Measurements from ENCODE around the gene CELA2B. TPM values are rescaled to one million over a fixed set of nuclear protein-coding genes. Genes with fewer than 3 reads are reported as not detected.
A peak's percentile ranks its signal among the peaks of the same experiment; 100 is the strongest.
"Not testable (repeated sequence)": the region's sequence is repeated elsewhere in the genome, so short reads cannot be mapped to it uniquely, and the experiment has no call there.

CELA2B gene
- total and polyA plus RNA-seq, 2 donors (not counting 1 experiment from before 2014, with no cell fraction given) = not detected

GRCh38 chr1:15489052-15489736 is 13.3 kb downstream of the CELA2B start:
- Histone ChIP-seq H3K79me2 (ENCODE audit: control insufficient read depth, insufficient read depth, low read length) (no peaks in the 10 kb centered on the region), H4K20me1 (ENCODE audit: control insufficient read depth, extremely low read depth, insufficient read depth, low read length) (no peaks in the 10 kb centered on the region), H3K9ac (ENCODE audit: insufficient read depth, low read length) (no peak overlapping the region), H3K4me3 (replicated peaks in 1 of 4; ENCODE audit: control extremely low read depth in 1 of 4, insufficient read depth in 1 of 4, low read depth in 3 of 4, low read length in 4 of 4) (no peak overlapping the region), H3K27me3 (ENCODE audit: control insufficient read depth, insufficient read depth, low read length) (no peaks in the 10 kb centered on the region), H3K9me3 (ENCODE audit: control insufficient read depth, insufficient read depth, low read depth, low read length) (no peaks in the 10 kb centered on the region), H3K4me1 (ENCODE audit: control insufficient read depth, extremely low read depth, insufficient read depth, low read length) (no peaks in the 10 kb centered on the region), H3K27ac (ENCODE audit: insufficient read depth, low read length) (no peak overlapping the region), H3K36me3 (ENCODE audit: control insufficient read depth, insufficient read depth, low read length) (no peaks in the 10 kb centered on the region), H3K4me2 (ENCODE audit: extremely low read depth, insufficient read depth, low read length) (no peak overlapping the region), H2AFZ (ENCODE audit: low read length) (no peak overlapping the region)
- DNase-seq (ENCODE audit: low read depth in 2 of 2) = no peak
- no peak for TF ChIP-seq EZH2 (IDR thresholded peaks at IDR 0.05; ENCODE audit: low read length, missing control alignments)
- TF ChIP-seq CTCF (conservative IDR thresholded peaks at IDR 0.05 in 1 of 2, IDR thresholded peaks at IDR 0.05 in 1 of 2; ENCODE audit: low read depth in 1 of 2, low read length in 2 of 2) = no peak

- not testable (repeated sequence) for H3K9me3 ChIP-seq (ENCODE audit: control insufficient read depth, insufficient read depth, low read depth, low read length); H3K27me3 ChIP-seq (ENCODE audit: control insufficient read depth, insufficient read depth, low read length); H4K20me1 ChIP-seq (ENCODE audit: control insufficient read depth, extremely low read depth, insufficient read depth, low read length); H3K4me1 ChIP-seq (ENCODE audit: control insufficient read depth, extremely low read depth, insufficient read depth, low read length); H3K79me2 ChIP-seq (ENCODE audit: control insufficient read depth, insufficient read depth, low read length); H3K4me3 ChIP-seq (replicated peaks in 1 of 4; ENCODE audit: control extremely low read depth in 1 of 4, insufficient read depth in 1 of 4, low read depth in 3 of 4, low read length in 4 of 4); H3K36me3 ChIP-seq (ENCODE audit: control insufficient read depth, insufficient read depth, low read length); H2AFZ ChIP-seq (ENCODE audit: low read length); H3K9ac ChIP-seq (ENCODE audit: insufficient read depth, low read length); H3K27ac ChIP-seq (ENCODE audit: insufficient read depth, low read length); H3K4me2 ChIP-seq (ENCODE audit: extremely low read depth, insufficient read depth, low read length)
- DNase-seq (ENCODE audit: low read depth in 2 of 2) = peak in 1 of 2 donors; percentile 52
Measured at GRCh38 chr1:15491010-15491409, 15.1 kb downstream of the CELA2B start.

- Histone ChIP-seq H4K20me1 (ENCODE audit: control insufficient read depth, extremely low read depth, insufficient read depth, low read length) (no peaks in the 10 kb centered on the region), H3K4me1 (ENCODE audit: control insufficient read depth, extremely low read depth, insufficient read depth, low read length) (no peaks in the 10 kb centered on the region), H3K4me3 (replicated peaks in 1 of 4; ENCODE audit: control extremely low read depth in 1 of 4, insufficient read depth in 1 of 4, low read depth in 3 of 4, low read length in 4 of 4) (no peak overlapping the region), H3K79me2 (ENCODE audit: control insufficient read depth, insufficient read depth, low read length) (no peaks in the 10 kb centered on the region), H3K27me3 (ENCODE audit: control insufficient read depth, insufficient read depth, low read length) (no peaks in the 10 kb centered on the region), H3K9ac (ENCODE audit: insufficient read depth, low read length) (no peak overlapping the region), H3K4me2 (ENCODE audit: extremely low read depth, insufficient read depth, low read length) (no peak overlapping the region), H2AFZ (ENCODE audit: low read length) (no peak overlapping the region), H3K9me3 (ENCODE audit: control insufficient read depth, insufficient read depth, low read depth, low read length) (no peaks in the 10 kb centered on the region), H3K27ac (ENCODE audit: insufficient read depth, low read length) (no peak overlapping the region), H3K36me3 (ENCODE audit: control insufficient read depth, insufficient read depth, low read length) (no peaks in the 10 kb centered on the region)
- DNase-seq (ENCODE audit: low read depth in 2 of 2) = no peak
- TF ChIP-seq EZH2 (IDR thresholded peaks at IDR 0.05; ENCODE audit: low read length, missing control alignments) = no peak
- TF ChIP-seq CTCF (conservative IDR thresholded peaks at IDR 0.05 in 1 of 2, IDR thresholded peaks at IDR 0.05 in 1 of 2; ENCODE audit: low read depth in 1 of 2, low read length in 2 of 2) = no peak
Measured at GRCh38 chr1:15492596-15492995, 16.7 kb downstream of the CELA2B start.

All from fibroblast of lung (primary cell).